Ammon's horn (tissue), 1 donor: ENCODE data around the gene RHOB.

ENCODE experiments used
- DNase-seq: peaks from one replicate; pipeline ENCODE4 v3.0.0-alpha.2; 2016; ENCODE audit warnings: low spot score

RHOB gene

GRCh38 chr2:20475567-20475952, 28.7 kb downstream of the RHOB start:
- no peak for DNase-seq

- DNase-seq: no peak
Measured at GRCh38 chr2:20476481-20476880, 29.6 kb downstream of the RHOB start.

GRCh38 chr2:20476950-20477349, 30.1 kb downstream of the RHOB start:
- no peak for DNase-seq

- DNase-seq: no peak
Measured at GRCh38 chr2:20478961-20479360, 32.1 kb downstream of the RHOB start.

GRCh38 chr2:20479835-20480234, 33.0 kb downstream of the RHOB start:
- DNase-seq: no peak

GRCh38 chr2:20480913-20481312, 34.0 kb downstream of the RHOB start:
- DNase-seq: no peak

GRCh38 chr2:20481798-20482405, 35.0 kb downstream of the RHOB start:
- no peak for DNase-seq

GRCh38 chr2:20482725-20483124, 35.9 kb downstream of the RHOB start:
- DNase-seq: no peak

GRCh38 chr2:20483194-20483895, 36.5 kb downstream of the RHOB start:
- peak; percentile 74 for DNase-seq

- no peak for DNase-seq
Measured at GRCh38 chr2:20484034-20484617, 37.3 kb downstream of the RHOB start.

GRCh38 chr2:20484810-20485611, 38.1 kb downstream of the RHOB start:
- DNase-seq: no peak

- no peak for DNase-seq
Measured at GRCh38 chr2:20485612-20486388, 38.9 kb downstream of the RHOB start.

GRCh38 chr2:20486571-20486970, 39.7 kb downstream of the RHOB start:
- no peak for DNase-seq

GRCh38 chr2:20487030-20487391, 40.1 kb downstream of the RHOB start:
- DNase-seq: no peak

GRCh38 chr2:20487392-20488174, 40.7 kb downstream of the RHOB start:
- no peak for DNase-seq

- no peak for DNase-seq
Measured at GRCh38 chr2:20488201-20488641, 41.3 kb downstream of the RHOB start.

- no peak for DNase-seq
Measured at GRCh38 chr2:20488782-20489181, 41.9 kb downstream of the RHOB start.

- no peak for DNase-seq
Measured at GRCh38 chr2:20490300-20491181, 43.7 kb downstream of the RHOB start.

- DNase-seq: no peak
Measured at GRCh38 chr2:20491739-20492531, 45.1 kb downstream of the RHOB start.
